Activated CD4-positive, alpha-beta T cell treated with anti-CD3 and anti-CD28 coated beads for 4 hours (primary cell): ENCODE data around the gene FN1.
"Not testable (repeated sequence)": the region's sequence is repeated elsewhere in the genome, so short reads cannot be mapped to it uniquely, and the experiment has no call there.

Experiments used
- DNase-seq, 2 donors: peaks; one replicate each; pipeline ENCODE4 v3.0.0-alpha.2; 2020

FN1 gene

GRCh38 chr2:215363461-215364156 is 72.3 kb downstream of the FN1 start:
- no peak for DNase-seq

- no peak for DNase-seq
Observed at GRCh38 chr2:215363039-215363438, 72.8 kb downstream of the FN1 start.

GRCh38 chr2:215362562-215362904 is 73.3 kb downstream of the FN1 start:
- DNase-seq = no peak

GRCh38 chr2:215361876-215362561 is 73.8 kb downstream of the FN1 start:
- DNase-seq = no peak

- DNase-seq = no peak
Observed at GRCh38 chr2:215361211-215361875, 74.5 kb downstream of the FN1 start.

- no peak for DNase-seq
Observed at GRCh38 chr2:215360596-215360995, 75.3 kb downstream of the FN1 start.

- not testable (repeated sequence) for DNase-seq
Observed at GRCh38 chr2:215360059-215360458, 75.8 kb downstream of the FN1 start.

- no peak for DNase-seq
Observed at GRCh38 chr2:215359576-215359922, 76.3 kb downstream of the FN1 start.

GRCh38 chr2:215358891-215359575 is 76.8 kb downstream of the FN1 start:
- no peak for DNase-seq

GRCh38 chr2:215358312-215358845 is 77.5 kb downstream of the FN1 start:
- DNase-seq = no peak

GRCh38 chr2:215357660-215358059 is 78.2 kb downstream of the FN1 start:
- DNase-seq = no peak

GRCh38 chr2:215356948-215357461 is 78.9 kb downstream of the FN1 start:
- no peak for DNase-seq

GRCh38 chr2:215356334-215356947 is 79.4 kb downstream of the FN1 start:
- DNase-seq = no peak

GRCh38 chr2:215355801-215356200 is 80.1 kb downstream of the FN1 start:
- no peak for DNase-seq

GRCh38 chr2:215354771-215355695 is 80.8 kb downstream of the FN1 start:
- DNase-seq = no peak

- no peak for DNase-seq
Observed at GRCh38 chr2:215352602-215353001, 83.3 kb downstream of the FN1 start.

GRCh38 chr2:215347878-215348277 is 88.0 kb downstream of the FN1 start:
- no peak for DNase-seq

- no peak for DNase-seq
Observed at GRCh38 chr2:215338883-215339679, 96.8 kb downstream of the FN1 start.

GRCh38 chr2:215332872-215333595 is 102.8 kb downstream of the FN1 start:
- DNase-seq = no peak

GRCh38 chr2:215328066-215328465 is 107.8 kb downstream of the FN1 start:
- DNase-seq = no peak
